ENCODE measurements around the gene USH2A. TPM values are rescaled to one million over a fixed set of nuclear protein-coding genes. Genes with fewer than 3 reads are reported as not detected.

USH2A gene
- polyA plus RNA-seq, 2 of the 4 experiments (the other 2 are of a cell fraction) = not detected

DNA sequence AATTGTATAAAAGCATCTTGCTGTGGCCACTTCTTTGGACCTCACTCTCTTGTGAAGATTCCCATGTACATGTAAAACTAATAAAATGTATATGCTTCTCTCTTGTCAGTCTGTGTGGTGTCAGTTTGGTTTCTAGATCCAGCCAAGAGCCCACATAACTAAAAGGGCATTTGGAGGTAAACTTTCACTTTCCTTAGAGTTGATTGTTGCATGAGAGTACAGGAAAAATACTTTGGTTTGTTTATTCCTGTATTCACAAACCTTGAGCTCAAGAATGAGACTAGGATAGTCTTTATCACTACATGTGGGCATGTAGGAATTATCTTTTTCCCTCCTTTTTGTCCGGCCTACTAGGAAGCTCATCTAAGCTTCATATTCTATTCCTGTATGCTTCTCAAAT, 805.3 kb downstream of the USH2A start:
- CTCF ChIA-PET = no interaction called here
- no peak overlapping the region for H3K4me2 ChIP-seq
- H3K4me3 ChIP-seq = no peak overlapping the region
- H3K9me3 ChIP-seq = no peaks in the 10 kb centered on the region
- POLR2A ChIA-PET = no interaction called here
- H3K27ac ChIP-seq = no peak overlapping the region
- ATAC-seq (no peak), FAIRE-seq (no peak), DNase-seq (ENCODE audit: low read depth in 1 of 2, low spot score in 1 of 2) (no peak)
- no peak for TF ChIP-seq POLR2AphosphoS2 (conservative IDR thresholded peaks at IDR 0.05; ENCODE audit: low read length)
- no peak for TF ChIP-seq PBX3 (IDR thresholded peaks at IDR 0.05)
- no peak for TF ChIP-seq HOXA7 (CRISPR knock-in tag; IDR thresholded peaks at IDR 0.05)
- no peak for TF ChIP-seq HOXB13 (CRISPR knock-in tag; IDR thresholded peaks at IDR 0.05; ENCODE audit: low read depth)
- no peak for TF ChIP-seq JUN (IDR thresholded peaks at IDR 0.05)
- TF ChIP-seq CHD2 (IDR thresholded peaks at IDR 0.05; ENCODE audit: low read length, partially characterized antibody) = no peak
- TF ChIP-seq NPAS2 (CRISPR knock-in tag; IDR thresholded peaks at IDR 0.05; ENCODE audit: borderline replicate concordance) = no peak
- no peak for TF ChIP-seq RNF2 (IDR thresholded peaks at IDR 0.05; ENCODE audit: borderline replicate concordance, low read depth)
- no peak for TF ChIP-seq MAZ (IDR thresholded peaks at IDR 0.05; ENCODE audit: borderline replicate concordance, low read depth, low read length)
- TF ChIP-seq E2F6 (IDR thresholded peaks at IDR 0.05; ENCODE audit: borderline replicate concordance, low read depth) = no peak
- 96% methylated on average over 1 of the region's 1 CpG for WGBS (ENCODE audit: missing lambda C conversion rate)
- no peaks in the 10 kb centered on the region for H3K4me1 ChIP-seq

- ATAC-seq = no peak
- CTCF ChIA-PET = no interaction called here
- POLR2A ChIA-PET = no interaction called here
Measured at GRCh38 chr1:215612391-215612790, 810.9 kb downstream of the USH2A start.

DNA sequence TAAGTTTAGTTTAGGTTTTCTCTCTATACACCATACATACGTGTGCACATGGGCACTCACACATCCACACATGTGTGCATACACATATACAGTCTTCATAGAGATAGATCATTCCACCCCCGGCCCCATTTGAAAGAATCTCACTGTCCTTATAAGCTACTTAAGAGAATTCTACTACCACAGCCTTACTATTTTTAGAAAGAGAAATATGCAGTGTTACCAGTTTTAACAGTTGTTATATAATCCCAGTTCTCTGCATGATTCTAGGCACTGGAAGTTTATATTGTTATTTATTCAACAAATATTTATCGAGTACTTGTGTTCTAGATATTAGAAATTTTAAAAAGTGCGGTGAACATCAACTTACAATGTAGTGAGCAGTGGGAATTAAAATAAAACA, 814.6 kb downstream of the USH2A start:
- no peak overlapping the region for H3K27ac ChIP-seq
- H3K9me3 ChIP-seq = no peaks in the 10 kb centered on the region
- WGBS (ENCODE audit: missing lambda C conversion rate) = 89% methylated on average over 4 of the region's 4 CpGs
- FAIRE-seq (no peak), ATAC-seq (no peak), DNase-seq (ENCODE audit: low read depth in 1 of 2, low spot score in 1 of 2) (no peak)
- ChIA-PET CTCF (no interaction called here), POLR2A (no interaction called here)
- TF ChIP-seq RFX5 (IDR thresholded peaks at IDR 0.05) (no peak), MAZ (IDR thresholded peaks at IDR 0.05; ENCODE audit: borderline replicate concordance, low read depth, low read length) (no peak), BHLHE40 (IDR thresholded peaks at IDR 0.05; ENCODE audit: low read depth, low read length) (no peak), HEYL (CRISPR knock-in tag; IDR thresholded peaks at IDR 0.05) (no peak), ESRRA (IDR thresholded peaks at IDR 0.05; ENCODE audit: borderline replicate concordance, low read length) (no peak), CBX2 (IDR thresholded peaks at IDR 0.05; ENCODE audit: borderline replicate concordance, low read depth) (no peak), HMGXB4 (CRISPR knock-in tag; IDR thresholded peaks at IDR 0.05; ENCODE audit: borderline replicate concordance) (no peak), EP300 (IDR thresholded peaks at IDR 0.05) (no peak), NPAS2 (CRISPR knock-in tag; IDR thresholded peaks at IDR 0.05; ENCODE audit: borderline replicate concordance) (no peak), SREBF2 (IDR thresholded peaks at IDR 0.05) (no peak), KDM5A (IDR thresholded peaks at IDR 0.05) (no peak), FOSB (CRISPR knock-in tag; IDR thresholded peaks at IDR 0.05) (no peak), FOXS1 (CRISPR knock-in tag; IDR thresholded peaks at IDR 0.05) (no peak), ZFP36 (IDR thresholded peaks at IDR 0.05; ENCODE audit: borderline replicate concordance, partially characterized antibody) (no peak), EHMT2 (IDR thresholded peaks at IDR 0.05; ENCODE audit: low read depth) (no peak), RCOR1 (IDR thresholded peaks at IDR 0.05; ENCODE audit: low read depth, low read length) (no peak), HOXB5 (CRISPR knock-in tag; IDR thresholded peaks at IDR 0.05) (no peak)
- peaks cover 10% of the 10 kb centered on the region; the same call in 2 of the 3 replicates for H3K4me1 ChIP-seq
- H3K4me3 ChIP-seq = no peak overlapping the region
- no peak overlapping the region for H3K4me2 ChIP-seq

More at GRCh38 chr1:215612391-215612790, 810.9 kb downstream of the USH2A start:
- FAIRE-seq (no peak), DNase-seq (ENCODE audit: low read depth in 1 of 2, low spot score in 1 of 2) (no peak)
- H3K27ac ChIP-seq = no peak overlapping the region
- no peak overlapping the region for H3K4me3 ChIP-seq
- TF ChIP-seq FOXS1 (CRISPR knock-in tag; IDR thresholded peaks at IDR 0.05) (no peak), POLR2AphosphoS2 (conservative IDR thresholded peaks at IDR 0.05; ENCODE audit: low read length) (no peak), EHMT2 (IDR thresholded peaks at IDR 0.05; ENCODE audit: low read depth) (no peak), ZFP36 (IDR thresholded peaks at IDR 0.05; ENCODE audit: borderline replicate concordance, partially characterized antibody) (no peak), HOXB13 (CRISPR knock-in tag; IDR thresholded peaks at IDR 0.05; ENCODE audit: low read depth) (no peak), CHD4 (IDR thresholded peaks at IDR 0.05; ENCODE audit: borderline replicate concordance) (no peak)
- TF ChIP-seq, protein P1, sequence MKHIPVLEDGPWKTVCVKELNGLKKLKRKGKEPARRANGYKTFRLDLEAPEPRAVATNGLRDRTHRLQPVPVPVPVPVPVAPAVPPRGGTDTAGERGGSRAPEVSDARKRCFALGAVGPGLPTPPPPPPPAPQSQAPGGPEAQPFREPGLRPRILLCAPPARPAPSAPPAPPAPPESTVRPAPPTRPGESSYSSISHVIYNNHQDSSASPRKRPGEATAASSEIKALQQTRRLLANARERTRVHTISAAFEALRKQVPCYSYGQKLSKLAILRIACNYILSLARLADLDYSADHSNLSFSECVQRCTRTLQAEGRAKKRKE (CRISPR knock-in tag; IDR thresholded peaks at IDR 0.05; ENCODE audit: low read depth) = no peak
- no peaks in the 10 kb centered on the region for H3K9me3 ChIP-seq
- WGBS (ENCODE audit: missing lambda C conversion rate) = 67% methylated on average over 3 of the region's 3 CpGs
- no peak overlapping the region for H3K4me2 ChIP-seq
- no peaks in the 10 kb centered on the region for H3K4me1 ChIP-seq
